Neuronal stem cell (in vitro differentiated cells): ENCODE data around the gene PCDH8. TPM values are rescaled to one million over a fixed set of nuclear protein-coding genes. Genes with fewer than 3 reads are reported as not detected.

Experiments used
- DNase-seq: peaks from one replicate; pipeline ENCODE4 v3.0.0-alpha.2; 2013; ENCODE audit warnings: low spot score
- H2AFZ ChIP-seq: one replicate; pipeline ENCODE4 v1.6.1; 2013; ENCODE audit warnings: mild to moderate bottlenecking, low read length, inconsistent platforms
- H2AK5ac ChIP-seq: 2 replicates; pipeline ENCODE4 v1.6.1; 2013; ENCODE audit warnings: low read depth, mild to moderate bottlenecking, inconsistent platforms, low read length, moderate library complexity, mixed read lengths
- H2BK120ac ChIP-seq: 2 replicates; pipeline ENCODE4 v1.6.1; 2013; ENCODE audit warnings: low read depth, mild to moderate bottlenecking, inconsistent platforms, low read length, moderate library complexity, mixed read lengths
- H2BK12ac ChIP-seq: one replicate; pipeline ENCODE4 v1.6.1; 2013; ENCODE audit warnings: low read length, inconsistent platforms
- H2BK15ac ChIP-seq: 2 replicates; pipeline ENCODE4 v1.6.1; 2013; ENCODE audit warnings: mild to moderate bottlenecking, low read length, inconsistent platforms, mixed read lengths
- H2BK5ac ChIP-seq: one replicate; pipeline ENCODE4 v1.6.1; 2013; ENCODE audit warnings: inconsistent platforms, mild to moderate bottlenecking, low read length, moderate library complexity
- H3K14ac ChIP-seq: one replicate; pipeline ENCODE4 v1.6.1; 2013; ENCODE audit warnings: low read length, inconsistent platforms
- H3K18ac ChIP-seq: 2 replicates; pipeline ENCODE4 v1.6.1; 2013; ENCODE audit warnings: low read length, inconsistent platforms
- H3K23ac ChIP-seq: 2 replicates; pipeline ENCODE4 v1.6.1; 2013; ENCODE audit warnings: low read depth, mild to moderate bottlenecking, mixed read lengths, low read length, inconsistent platforms; ENCODE audit not compliant: poor library complexity
- H3K27ac ChIP-seq: replicated peaks from 3 replicates; pipeline ENCODE4 v1.5.1; 2013; ENCODE audit warnings: low read length, inconsistent platforms
- H3K27me3 ChIP-seq, 3 experiments: 2 replicates each; pipeline ENCODE4 v1.6.1; 2013; ENCODE audit warnings: low read length in 3 of 3, mild to moderate bottlenecking in 2 of 3, inconsistent platforms in 1 of 3, low read depth in 1 of 3, mixed read lengths in 1 of 3, moderate library complexity in 1 of 3; ENCODE audit not compliant: control insufficient read depth in 3 of 3, insufficient read depth in 3 of 3
- H3K36me3 ChIP-seq, 2 donors: replicated peaks in 1 of 2; 2 replicates each; pipeline ENCODE4 v1.6.1; 2013; ENCODE audit warnings: low read length in 2 of 2; ENCODE audit not compliant: control insufficient read depth in 2 of 2, insufficient read depth in 2 of 2
- H3K4ac ChIP-seq: 2 replicates; pipeline ENCODE4 v1.6.1; 2013; ENCODE audit warnings: inconsistent platforms, mild to moderate bottlenecking, low read length, moderate library complexity
- H3K4me1 ChIP-seq, 2 donors: 1 replicate in 1 of 2; 2 replicates in 1 of 2; pipeline ENCODE4 v1.6.1; 2013; ENCODE audit warnings: low read length in 2 of 2, low read depth in 1 of 2; ENCODE audit not compliant: control insufficient read depth in 2 of 2, insufficient read depth in 1 of 2
- H3K4me2 ChIP-seq: one replicate; pipeline ENCODE4 v1.6.1; 2013; ENCODE audit warnings: mild to moderate bottlenecking, low read length, inconsistent platforms; ENCODE audit not compliant: insufficient read depth, poor library complexity, severe bottlenecking
- H3K4me3 ChIP-seq, 2 donors: 2 replicates each; pipeline ENCODE4 v1.5.1; 2013; ENCODE audit warnings: low read length in 2 of 2, mild to moderate bottlenecking in 2 of 2, inconsistent platforms in 1 of 2, moderate library complexity in 1 of 2
- H3K79me1 ChIP-seq: one replicate; pipeline ENCODE4 v1.6.1; 2013; ENCODE audit warnings: low read depth, mild to moderate bottlenecking, inconsistent platforms, low read length, moderate library complexity
- H3K9ac ChIP-seq: one replicate; pipeline ENCODE4 v1.6.1; 2013; ENCODE audit warnings: mild to moderate bottlenecking, low read depth, low read length, inconsistent platforms; ENCODE audit not compliant: poor library complexity
- H3K9me3 ChIP-seq, 2 donors: replicated peaks in 1 of 2; 2 replicates each; pipeline versions ENCODE3 to v1.6.1; 2013; ENCODE audit warnings: low read length in 2 of 2, mild to moderate bottlenecking in 2 of 2, inconsistent platforms in 1 of 2, low read depth in 1 of 2, mixed read lengths in 1 of 2, moderate library complexity in 1 of 2; ENCODE audit not compliant: control insufficient read depth in 2 of 2, insufficient read depth in 1 of 2
- H4K8ac ChIP-seq: one replicate; pipeline ENCODE4 v1.6.1; 2013; ENCODE audit warnings: low read depth, mild to moderate bottlenecking, inconsistent platforms, low read length, moderate library complexity
- H4K91ac ChIP-seq: one replicate; pipeline ENCODE4 v1.6.1; 2013; ENCODE audit warnings: low read length, low read depth, mild to moderate bottlenecking, inconsistent platforms; ENCODE audit not compliant: poor library complexity
- WGBS, 2 donors: extraction: QIAGEN DNeasy Blood & Tissue Kit; methylation state at CpG; one replicate each; pipeline ENCODE4 v1.1.7; 2013; ENCODE audit warnings: missing lambda C conversion rate in 2 of 2, mixed read lengths in 1 of 2; ENCODE audit not compliant: insufficient read length in 2 of 2, insufficient replicate concordance in 1 of 2; ENCODE audit errors: extremely low coverage in 2 of 2; 5-methylcytosine and 5-hydroxymethylcytosine counted together
- polyA plus RNA-seq, 2 experiments: library from polyadenylated mRNA; stranded (reverse); fragments of 200-250 nt; gene quantifications; one replicate each; pipeline ENCODE4 v1.2.3, GENCODE V29; 2013

PCDH8 gene
- polyA plus RNA-seq (2013, experiment 1 of 2), result 0.14 TPM
- polyA plus RNA-seq (2013, experiment 2 of 2), result 0.26 TPM

- Histone ChIP-seq H4K91ac (no peak within 1 kb of the TSS), H2AFZ (peak within 1 kb of the TSS; percentile 76), H4K8ac (no peak within 1 kb of the TSS), H2BK12ac (peak within 1 kb of the TSS; percentile 43), H2BK15ac (no peak within 1 kb of the TSS), H3K36me3 (peaks cover 0 to 33% of the 10 kb centered on the region in 2 donors), H3K9ac (no peak within 1 kb of the TSS), H3K18ac (peak within 1 kb of the TSS; percentile 25), H3K9me3 (peaks cover 10 to 36% of the 10 kb centered on the region in 2 donors), H3K27ac (no peak within 1 kb of the TSS), H3K27me3 (peaks cover 0 to 71% (median 29%) of the 10 kb centered on the region in 3 experiments), H2BK5ac (no peak within 1 kb of the TSS), H3K14ac (peak within 1 kb of the TSS; percentile 59), H2BK120ac (no peak within 1 kb of the TSS), H3K4me1 (peaks cover 17 to 29% of the 10 kb centered on the region in 2 donors), H3K79me1 (no peaks in the 10 kb centered on the region), H3K4ac (no peak within 1 kb of the TSS), H3K23ac (peak within 1 kb of the TSS; percentile 95), H3K4me2 (peak within 1 kb of the TSS; percentile 85), H3K4me3 (peak within 1 kb of the TSS; percentile 24 to 73), H2AK5ac (peak within 1 kb of the TSS; percentile 16)
- DNase-seq, result peak; percentile 79
- WGBS, 2 donors, result no CpG with 5 or more reads among the region's 41 CpGs
Measured at GRCh38 chr13:52848455-52849195, at the start of gene PCDH8. PCDH8 (minus strand) TSS chr13:52848640; CDS start chr13:52848436, 204 bp downstream.

GRCh38 chr13:52896827-52897659, 48.6 kb upstream of the PCDH8 start:
- H3K9ac ChIP-seq, result no peak overlapping the region
- no peak overlapping the region for H3K14ac ChIP-seq
- H3K79me1 ChIP-seq, result no peaks in the 10 kb centered on the region
- no peak overlapping the region for H2BK5ac ChIP-seq
- no peaks in the 10 kb centered on the region for H3K36me3 ChIP-seq
- no peak overlapping the region for H3K4ac ChIP-seq
- no peaks in the 10 kb centered on the region for H3K9me3 ChIP-seq
- no peaks in the 10 kb centered on the region for H3K27me3 ChIP-seq
- peak overlapping the region; percentile 35 for H3K27ac ChIP-seq
- no peak overlapping the region for H2BK15ac ChIP-seq
- peak; percentile 54 for DNase-seq
- H3K18ac ChIP-seq, result peak overlapping the region; percentile 15
- H3K4me3 ChIP-seq, result no peak overlapping the region
- no peak overlapping the region for H2BK120ac ChIP-seq
- no peak overlapping the region for H4K8ac ChIP-seq
- H3K23ac ChIP-seq, result no peak overlapping the region
- H3K4me2 ChIP-seq, result peak overlapping the region; percentile 13
- no peak overlapping the region for H4K91ac ChIP-seq
- H2AK5ac ChIP-seq, result no peak overlapping the region
- no peak overlapping the region for H2BK12ac ChIP-seq
- WGBS, 2 donors, result no CpG with 5 or more reads among the region's 8 CpGs
- peak overlapping the region; percentile 79 for H2AFZ ChIP-seq
- H3K4me1 ChIP-seq, result peaks cover 6 to 25% of the 10 kb centered on the region in 2 donors

GRCh38 chr13:52894413-52894812, 46.0 kb upstream of the PCDH8 start:
- no peak overlapping the region for H3K18ac ChIP-seq
- WGBS, 2 donors, result no CpG with 5 or more reads among the region's 5 CpGs
- no peak overlapping the region for H4K91ac ChIP-seq
- H2BK12ac ChIP-seq, result no peak overlapping the region
- no peak overlapping the region for H3K4me2 ChIP-seq
- H4K8ac ChIP-seq, result no peak overlapping the region
- H3K36me3 ChIP-seq, result no peaks in the 10 kb centered on the region
- H2AK5ac ChIP-seq, result no peak overlapping the region
- H3K14ac ChIP-seq, result no peak overlapping the region
- no peak overlapping the region for H2BK120ac ChIP-seq
- no peak overlapping the region for H2BK15ac ChIP-seq
- no peak overlapping the region for H3K4me3 ChIP-seq
- no peak overlapping the region for H3K4ac ChIP-seq
- no peak overlapping the region for H3K23ac ChIP-seq
- no peaks in the 10 kb centered on the region for H3K9me3 ChIP-seq
- no peak overlapping the region for H3K9ac ChIP-seq
- no peaks in the 10 kb centered on the region for H3K79me1 ChIP-seq
- no peak overlapping the region for H2AFZ ChIP-seq
- no peak for DNase-seq
- H2BK5ac ChIP-seq, result no peak overlapping the region
- no peak overlapping the region for H3K27ac ChIP-seq
- H3K4me1 ChIP-seq, result peaks cover 6 to 25% of the 10 kb centered on the region in 2 donors
- no peaks in the 10 kb centered on the region for H3K27me3 ChIP-seq

GRCh38 chr13:52892925-52893324, 44.5 kb upstream of the PCDH8 start:
- H3K4me2 ChIP-seq, result no peak overlapping the region
- H2BK120ac ChIP-seq, result no peak overlapping the region
- no peak overlapping the region for H4K8ac ChIP-seq
- no peaks in the 10 kb centered on the region for H3K36me3 ChIP-seq
- no peaks in the 10 kb centered on the region for H3K9me3 ChIP-seq
- H2BK5ac ChIP-seq, result no peak overlapping the region
- H2AFZ ChIP-seq, result no peak overlapping the region
- H2AK5ac ChIP-seq, result no peak overlapping the region
- no peak for DNase-seq
- H3K4me1 ChIP-seq, result peaks cover 6 to 25% of the 10 kb centered on the region in 2 donors
- no peak overlapping the region for H2BK15ac ChIP-seq
- H3K18ac ChIP-seq, result no peak overlapping the region
- H2BK12ac ChIP-seq, result no peak overlapping the region
- H3K9ac ChIP-seq, result no peak overlapping the region
- no peak overlapping the region for H3K27ac ChIP-seq
- WGBS, 2 donors, result no CpG with 5 or more reads among the region's 4 CpGs
- H3K14ac ChIP-seq, result no peak overlapping the region
- no peak overlapping the region for H4K91ac ChIP-seq
- H3K4ac ChIP-seq, result no peak overlapping the region
- H3K23ac ChIP-seq, result no peak overlapping the region
- no peaks in the 10 kb centered on the region for H3K27me3 ChIP-seq
- H3K79me1 ChIP-seq, result no peaks in the 10 kb centered on the region
- no peak overlapping the region for H3K4me3 ChIP-seq
